HG02885 (cell line): ENCODE measurements around the gene PLD4.
"Not testable (repeated sequence)": the region's sequence is repeated elsewhere in the genome, so short reads cannot be mapped to it uniquely, and the experiment has no call there.

Experiments
- ATAC-seq: cut with Tn5 transposase; IDR thresholded peaks from one replicate; pipeline ENCODE4 v1.9.1; 2021; ENCODE audit warnings: mild to moderate bottlenecking; ENCODE audit not compliant: unreplicated experiment, poor library complexity

Gene PLD4

DNA sequence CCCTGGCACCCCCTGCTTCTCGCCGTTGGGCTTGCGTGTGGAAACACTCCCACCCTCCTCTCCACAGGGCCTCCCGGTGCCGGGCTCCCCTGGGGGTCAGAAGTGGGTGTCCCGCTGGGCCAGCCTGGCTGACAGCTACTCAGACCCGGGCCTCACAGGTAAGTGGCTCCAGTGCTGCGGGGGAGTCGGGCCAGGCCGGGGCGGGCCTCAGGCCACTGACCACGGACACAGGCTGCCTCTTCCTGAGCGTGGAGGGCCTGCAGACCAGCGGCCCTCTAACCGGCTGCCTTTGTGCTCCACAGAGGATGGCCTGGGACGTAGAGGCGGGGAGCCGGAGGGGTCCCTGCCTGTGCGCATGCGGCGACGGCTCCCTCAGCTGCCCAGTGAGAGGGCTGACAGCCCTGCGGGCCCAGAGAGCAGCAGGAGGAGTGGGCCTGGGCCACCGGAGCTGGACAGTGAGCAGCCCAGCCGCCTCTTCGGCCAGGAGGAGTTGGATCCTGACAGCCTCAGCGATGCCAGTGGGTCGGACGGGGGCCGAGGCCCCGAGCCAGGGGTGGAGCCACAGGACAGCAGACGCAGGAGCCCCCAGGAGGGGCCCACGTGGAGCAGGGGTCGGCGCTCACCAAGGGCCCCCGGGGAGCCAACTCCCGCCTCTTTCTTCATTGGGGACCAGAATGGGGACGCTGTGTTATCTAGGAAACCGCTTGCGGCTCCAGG is 38.5 kb upstream of the PLD4 start:
- no peak for ATAC-seq

DNA sequence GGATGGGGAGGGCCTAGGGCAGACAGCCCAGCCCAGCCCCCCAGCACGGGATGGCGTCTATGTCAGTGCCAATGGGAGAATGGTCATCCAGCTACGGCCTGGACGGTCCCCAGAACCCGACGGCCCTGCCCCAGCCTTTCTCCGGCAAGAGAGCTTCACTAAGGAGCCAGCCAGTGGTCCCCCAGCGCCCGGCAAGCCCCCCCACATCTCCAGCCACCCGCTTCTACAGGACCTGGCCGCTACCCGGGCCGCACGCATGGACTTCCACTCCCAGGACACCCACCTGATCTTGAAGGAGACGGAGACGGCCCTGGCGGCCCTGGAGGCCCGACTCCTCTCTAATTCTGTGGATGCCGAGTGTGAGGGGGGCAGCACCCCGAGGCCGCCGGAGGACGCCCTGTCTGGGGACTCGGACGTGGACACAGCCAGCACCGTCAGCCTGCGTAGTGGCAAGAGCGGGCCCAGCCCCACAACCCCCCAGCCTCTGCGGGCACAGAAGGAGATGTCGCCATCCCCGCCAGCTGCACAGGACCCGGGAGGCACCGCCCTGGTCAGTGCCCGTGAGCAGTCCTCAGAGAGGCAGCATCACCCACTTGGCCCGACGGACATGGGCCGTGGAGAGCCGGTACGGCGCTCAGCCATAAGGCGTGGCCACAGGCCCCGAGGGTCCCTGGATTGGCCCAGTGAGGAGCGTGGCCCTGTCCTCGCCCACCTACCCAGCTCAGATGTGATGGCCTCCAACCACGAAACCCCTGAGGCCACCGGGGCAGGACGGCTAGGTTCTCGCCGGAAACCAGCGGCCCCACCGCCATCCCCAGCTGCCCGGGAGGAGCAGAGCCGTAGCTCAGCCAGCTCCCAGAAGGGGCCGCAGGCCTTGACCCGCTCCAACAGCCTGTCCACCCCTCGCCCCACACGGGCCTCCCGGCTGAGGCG is 37.7 kb upstream of the PLD4 start:
- ATAC-seq, result no peak

DNA sequence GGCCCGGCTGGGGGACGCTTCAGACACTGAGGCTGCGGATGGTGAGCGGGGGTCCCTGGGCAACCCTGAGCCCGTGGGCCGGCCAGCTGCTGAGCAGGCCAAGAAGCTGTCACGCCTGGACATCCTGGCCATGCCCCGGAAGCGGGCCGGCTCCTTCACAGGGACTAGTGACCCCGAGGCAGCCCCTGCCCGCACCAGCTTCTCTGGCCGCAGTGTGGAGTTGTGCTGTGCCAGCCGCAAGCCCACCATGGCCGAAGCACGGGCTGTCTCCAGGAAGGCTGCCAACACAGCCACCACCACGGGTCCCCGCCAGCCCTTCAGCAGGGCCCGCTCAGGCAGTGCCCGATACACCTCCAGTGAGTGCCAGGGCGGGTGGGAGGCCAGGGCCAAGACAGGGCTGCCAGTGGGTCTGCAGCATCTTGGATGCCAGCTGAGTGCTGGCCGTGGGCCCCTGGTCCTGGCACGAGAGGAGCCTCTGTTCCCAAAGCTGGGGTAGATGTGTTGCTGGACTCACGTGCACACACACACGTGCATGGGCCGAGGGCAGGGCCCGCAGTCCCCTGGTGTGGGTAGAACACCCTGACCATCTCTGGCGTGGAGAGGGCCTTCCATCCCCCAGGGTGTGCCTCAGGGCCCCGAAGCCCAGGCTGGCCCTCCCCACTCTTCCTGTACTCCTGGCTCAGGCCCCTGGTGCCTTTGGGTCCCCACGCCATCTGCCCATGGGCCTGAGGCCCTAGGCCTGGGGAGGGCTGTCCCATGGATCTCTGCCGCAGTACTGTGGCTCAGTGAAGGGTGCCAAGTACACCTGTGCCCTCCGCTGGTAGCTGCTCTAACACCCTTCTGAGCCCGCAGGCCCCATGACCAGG is 36.8 kb upstream of the PLD4 start:
- ATAC-seq, result no peak

GRCh38 chr14:104888489-104889374 is 35.9 kb upstream of the PLD4 start:
- no peak for ATAC-seq

GRCh38 chr14:104889375-104889757 is 35.3 kb upstream of the PLD4 start:
- ATAC-seq, result no peak

- not testable (repeated sequence) for ATAC-seq
Observed at GRCh38 chr14:104890292-104890691, 34.4 kb upstream of the PLD4 start.

- ATAC-seq, result no peak
Observed at GRCh38 chr14:104891121-104891551, 33.5 kb upstream of the PLD4 start.

DNA sequence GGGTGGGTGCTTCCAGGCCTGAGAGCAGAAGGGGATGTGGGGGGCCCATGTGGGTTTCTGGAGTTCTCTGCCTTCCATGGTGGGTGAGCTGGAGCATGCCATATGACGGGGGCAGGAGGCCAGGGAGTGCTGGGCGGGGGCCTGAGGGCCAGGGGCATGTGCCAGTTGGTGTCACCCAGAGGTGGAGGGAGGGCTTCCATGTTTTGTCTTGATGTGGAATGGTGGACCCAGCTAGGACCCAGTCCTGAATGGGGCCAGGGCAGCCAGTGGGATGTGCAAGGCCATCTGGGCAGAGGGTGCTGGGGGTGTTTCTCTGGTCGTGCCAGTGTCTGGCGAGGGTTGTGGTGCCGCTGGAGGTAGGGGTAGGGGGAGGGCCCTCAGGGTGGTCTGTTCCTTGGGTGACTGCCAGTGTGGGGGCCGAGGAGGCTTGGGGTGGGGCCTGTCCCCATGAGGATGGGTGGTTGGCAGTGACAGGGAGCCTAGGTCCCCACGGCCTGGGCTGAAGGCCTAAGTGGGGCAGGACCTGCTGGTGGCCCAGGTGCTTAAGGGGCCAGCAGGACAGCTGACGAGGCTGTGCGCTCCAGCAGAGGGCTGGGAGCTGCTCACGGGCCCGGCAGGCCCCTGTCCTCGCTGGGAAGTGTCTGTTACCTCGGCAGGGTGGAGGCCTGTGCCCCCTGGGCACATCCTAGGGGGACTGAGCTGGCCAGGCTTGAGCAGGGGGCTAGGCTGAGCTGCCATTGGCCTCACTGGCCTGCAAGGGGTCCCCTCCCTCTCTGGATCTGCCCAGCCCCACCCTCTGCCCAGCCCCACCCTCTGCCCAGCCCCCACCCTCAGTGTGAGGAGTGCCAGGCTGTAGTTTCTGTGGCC is 32.8 kb upstream of the PLD4 start:
- ATAC-seq, result no peak

- no peak for ATAC-seq
Observed at GRCh38 chr14:104892531-104893434, 31.9 kb upstream of the PLD4 start.

DNA sequence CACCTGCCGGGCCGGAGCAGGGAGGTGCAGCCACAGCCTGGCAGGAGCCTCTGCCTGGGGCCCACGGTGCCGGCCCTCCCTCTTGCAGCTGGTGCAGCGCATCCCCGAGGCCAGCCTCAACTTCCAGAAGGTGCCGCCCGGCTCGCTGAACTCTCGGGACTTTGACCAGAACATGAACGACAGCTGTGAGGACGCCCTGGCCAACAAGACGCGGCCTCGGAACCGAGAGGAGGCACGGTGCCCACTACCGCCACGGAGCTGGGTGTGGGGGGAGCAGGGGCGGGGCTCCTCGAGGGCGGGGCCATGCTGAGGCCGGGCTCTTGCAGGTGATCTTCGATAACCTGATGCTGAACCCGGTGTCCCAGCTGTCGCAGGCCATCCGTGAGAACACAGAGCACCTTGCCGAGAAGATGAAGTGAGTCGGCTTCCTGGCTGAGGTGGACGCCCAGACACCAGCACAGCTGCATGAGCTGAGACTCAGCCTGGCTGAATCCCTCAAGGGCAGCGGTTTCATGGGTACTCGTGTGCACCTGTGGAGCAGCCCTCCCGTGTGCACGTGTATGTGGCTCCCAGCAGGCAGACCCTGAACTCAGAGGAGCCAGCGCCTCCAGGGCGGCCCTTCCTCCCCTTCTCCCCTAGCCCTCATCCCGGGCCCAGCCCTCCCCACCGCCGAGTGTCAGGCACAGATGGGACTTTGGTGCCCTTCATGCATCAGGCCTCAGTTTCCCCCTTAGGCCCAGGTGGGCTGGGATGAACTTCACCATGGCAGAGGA is 31.1 kb upstream of the PLD4 start:
- ATAC-seq, result no peak

DNA sequence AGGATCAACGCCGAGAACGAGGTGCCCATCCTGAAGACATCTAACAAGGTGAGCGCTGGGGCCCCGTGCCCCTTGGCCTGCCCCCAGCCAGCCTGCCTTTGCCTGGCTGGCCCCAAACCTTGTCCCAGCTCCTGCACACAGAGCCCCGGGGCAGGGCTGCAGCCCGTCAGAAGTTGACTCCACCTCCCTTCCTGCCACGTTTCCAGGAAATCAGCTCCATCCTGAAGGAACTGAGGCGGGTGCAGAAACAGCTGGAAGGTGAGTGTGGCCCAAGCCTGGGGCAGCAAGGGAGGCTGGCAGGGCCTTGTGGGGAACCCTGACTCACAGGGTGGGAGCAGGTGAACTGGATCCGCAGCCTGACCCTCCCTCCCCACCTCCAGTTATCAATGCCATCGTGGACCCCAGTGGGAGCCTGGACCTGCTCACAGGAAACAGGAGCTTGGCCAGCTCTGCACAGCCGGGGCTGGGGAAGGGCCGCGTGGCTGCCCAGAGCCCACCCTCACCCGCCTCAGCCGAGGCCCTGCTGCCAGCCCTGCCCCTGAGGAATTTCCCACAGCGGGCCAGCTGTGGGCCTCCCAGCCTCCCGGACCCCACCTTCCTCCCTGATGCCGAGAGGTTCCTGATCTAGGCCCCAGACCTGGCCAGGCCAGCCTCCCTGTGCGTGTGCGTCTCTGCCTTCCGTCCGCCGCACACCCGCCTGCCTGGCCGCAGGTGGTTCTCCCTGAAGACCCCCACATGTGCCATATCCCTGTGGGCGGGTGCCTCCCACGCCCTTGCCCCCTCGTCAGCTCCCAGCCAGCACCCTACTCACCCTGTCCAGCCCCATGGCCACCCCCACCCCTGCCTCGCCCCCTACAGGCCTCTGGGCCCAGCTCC is 30.1 kb upstream of the PLD4 start:
- ATAC-seq, result no peak

DNA sequence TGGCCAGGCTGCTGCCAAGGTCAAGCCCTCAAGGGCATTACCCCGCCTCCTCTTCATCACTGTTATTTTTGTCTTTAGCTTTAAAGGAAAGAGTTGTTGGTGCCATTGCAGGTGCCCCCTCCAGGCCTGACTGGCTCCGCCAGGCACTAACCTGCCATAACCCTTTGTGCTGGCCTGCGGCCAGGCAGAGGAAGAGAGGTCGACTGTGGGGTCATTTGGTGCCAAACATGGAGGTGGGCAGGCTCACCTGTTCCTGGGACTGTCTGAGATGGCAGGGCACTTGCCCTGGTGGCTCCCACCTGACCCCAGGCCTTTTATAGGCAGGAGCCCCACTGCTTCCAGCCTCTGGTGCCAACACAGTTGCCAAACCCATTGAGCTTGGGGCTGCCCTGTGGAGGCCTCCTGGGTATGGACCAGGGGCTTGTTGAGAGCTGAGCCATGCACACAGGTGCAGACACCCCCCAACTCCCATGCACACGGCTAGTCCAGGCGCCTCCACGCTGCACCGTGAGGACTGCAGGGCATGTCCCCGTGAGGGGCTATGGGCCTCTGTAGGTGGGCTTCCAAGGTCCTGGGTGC is 29.4 kb upstream of the PLD4 start:
- no peak for ATAC-seq

DNA sequence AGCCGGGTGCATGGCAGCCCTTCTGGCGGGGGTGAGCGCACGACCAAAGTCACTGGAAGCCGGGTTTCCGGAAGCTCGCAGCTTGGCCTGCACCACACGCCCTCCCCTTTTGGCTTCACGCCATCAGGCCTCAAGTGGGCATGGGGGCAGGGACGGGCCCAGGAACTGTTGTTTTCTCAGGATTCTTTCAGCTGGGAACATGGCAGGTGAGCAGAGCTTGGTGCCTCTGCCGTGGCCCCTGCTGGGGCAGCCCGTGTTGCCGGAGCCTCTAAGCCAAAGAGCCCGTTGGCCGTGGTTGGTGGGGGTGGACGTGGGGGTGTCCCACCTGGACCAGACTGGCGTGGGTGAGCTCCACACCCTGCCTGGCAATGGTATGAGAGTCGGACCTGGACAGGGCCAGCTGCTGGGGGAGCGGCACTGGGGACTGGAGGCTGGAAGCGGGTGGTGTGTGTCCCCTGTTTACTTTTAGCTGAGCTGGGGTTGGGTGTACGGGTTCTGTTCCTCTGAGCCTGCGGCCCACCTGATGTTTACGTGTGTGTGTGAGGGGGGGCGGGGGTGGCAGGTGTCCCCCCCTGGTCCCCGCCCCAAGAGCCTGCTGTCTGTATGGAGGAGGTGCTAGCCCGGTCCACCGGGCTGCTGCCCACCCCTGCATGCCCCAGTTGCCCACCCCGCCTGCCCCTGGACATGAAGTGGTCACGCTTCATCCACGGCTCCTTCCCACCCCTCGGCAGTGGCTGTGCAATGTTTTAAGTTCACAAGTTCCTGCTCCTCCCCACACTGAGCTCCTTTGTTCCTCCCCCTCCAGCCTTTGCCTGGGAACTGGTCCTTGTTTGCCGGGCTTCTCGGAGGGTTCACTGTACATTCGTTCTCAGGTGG is 28.7 kb upstream of the PLD4 start:
- ATAC-seq, result no peak

DNA sequence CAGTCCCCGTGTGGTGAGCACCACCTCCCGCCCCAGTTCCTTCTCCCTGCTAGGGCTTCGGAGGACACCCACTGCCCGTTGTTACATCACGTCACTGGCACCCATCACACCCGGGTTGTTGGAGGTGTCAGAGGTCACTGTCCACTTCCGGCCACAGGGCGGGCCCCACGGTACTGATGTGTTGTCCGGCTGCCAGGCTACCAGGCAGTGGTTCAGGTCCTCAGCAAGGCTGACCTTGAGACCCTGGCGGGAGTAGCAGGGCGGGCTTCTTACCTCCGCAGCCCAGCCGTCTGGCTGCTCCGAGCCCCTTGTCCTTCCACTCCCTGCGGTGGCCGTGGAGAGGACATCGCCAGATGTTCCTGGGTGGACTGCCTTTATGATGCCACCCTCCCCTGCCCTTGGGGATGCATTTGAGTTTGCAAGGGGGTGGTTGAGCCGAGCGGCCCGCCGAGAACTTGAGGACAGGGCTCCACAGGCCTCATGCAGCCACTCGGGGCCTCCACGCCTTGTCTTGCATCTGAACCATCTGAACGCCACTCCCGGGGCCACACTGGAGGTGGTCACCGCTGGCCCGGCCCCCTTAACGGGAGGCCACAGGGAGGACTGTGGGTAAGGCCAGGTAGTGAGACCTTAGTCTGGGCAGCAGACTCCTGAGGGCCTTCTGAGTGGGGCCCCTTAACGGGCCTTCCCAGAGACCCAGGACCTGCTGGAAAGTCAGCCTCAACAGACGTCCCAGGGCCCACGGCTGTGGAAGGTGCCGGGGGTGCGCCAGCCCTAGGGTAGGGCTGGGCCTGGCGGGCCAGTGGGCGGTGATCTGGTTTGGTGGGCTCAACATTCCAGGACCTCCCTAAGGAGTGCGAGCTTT is 27.1 kb upstream of the PLD4 start:
- ATAC-seq, result no peak
